ENCODE data around the gene BRD7. TPM values are rescaled to one million over a fixed set of nuclear protein-coding genes. Genes with fewer than 3 reads are reported as not detected.

The BRD7 gene
- total and polyA plus RNA-seq, 2 of the 13 experiments (the other 11 are each of a cell fraction or from before 2014, with no cell fraction given): 82.3 to 149 TPM

- TF ChIP-seq TFDP2 (CRISPR knock-in tag; IDR thresholded peaks at IDR 0.05) (0 out of 2 replicates have a peak, but pooled peaks have one; percentile 45), ZNF556 (CRISPR knock-in tag; IDR thresholded peaks at IDR 0.05; ENCODE audit: borderline replicate concordance) (peak; percentile 41; the same call in 1 of the 2 replicates), HNRNPK (IDR thresholded peaks at IDR 0.05; ENCODE audit: low read depth, low read length, poor library complexity, severe bottlenecking) (no peak), ZNF83 (CRISPR knock-in tag; IDR thresholded peaks at IDR 0.05; ENCODE audit: borderline replicate concordance) (no peak), GATAD1 (CRISPR knock-in tag; IDR thresholded peaks at IDR 0.05) (no peak), TRAFD1 (CRISPR knock-in tag; IDR thresholded peaks at IDR 0.05; ENCODE audit: borderline replicate concordance) (no peak), ASH2L (IDR thresholded peaks at IDR 0.05; ENCODE audit: insufficient read length, low read depth, low read length) (no peak), ZNF605 (CRISPR knock-in tag; IDR thresholded peaks at IDR 0.05) (peak; percentile 21; the same call in 1 of the 2 replicates), ZBTB7B (CRISPR knock-in tag; IDR thresholded peaks at IDR 0.05) (peak; percentile 99), ZFP41 (CRISPR knock-in tag; IDR thresholded peaks at IDR 0.05; ENCODE audit: borderline replicate concordance) (no peak), HINFP (CRISPR knock-in tag; IDR thresholded peaks at IDR 0.05; ENCODE audit: low read depth) (no peak), NCOA5 (CRISPR knock-in tag; IDR thresholded peaks at IDR 0.05) (no peak), ZNF260 (CRISPR knock-in tag; IDR thresholded peaks at IDR 0.05; ENCODE audit: borderline replicate concordance, low read depth) (no peak), NFKB2 (CRISPR knock-in tag; IDR thresholded peaks at IDR 0.05; ENCODE audit: borderline replicate concordance) (no peak), SRSF1 (optimal IDR thresholded peaks at IDR 0.05; ENCODE audit: low read depth, low read length) (no peak), MZF1 (CRISPR knock-in tag; IDR thresholded peaks at IDR 0.05; ENCODE audit: borderline replicate concordance) (no peak), ZNF678 (CRISPR knock-in tag; IDR thresholded peaks at IDR 0.05) (no peak), NPAS2 (CRISPR knock-in tag; IDR thresholded peaks at IDR 0.05; ENCODE audit: borderline replicate concordance) (no peak), PATZ1 (CRISPR knock-in tag; IDR thresholded peaks at IDR 0.05) (peak; percentile 95), ZMYM2 (CRISPR knock-in tag; IDR thresholded peaks at IDR 0.05) (no peak), GZF1 (CRISPR knock-in tag; IDR thresholded peaks at IDR 0.05) (no peak), SMYD3 (CRISPR knock-in tag; IDR thresholded peaks at IDR 0.05) (no peak), SETDB1 (CRISPR knock-in tag; IDR thresholded peaks at IDR 0.05; ENCODE audit: borderline replicate concordance) (no peak)
These were observed 76.8 kb downstream of the BRD7 start (continued) for GRCh38 chr16:50291719-50292565.

Measured in HepG2 (cell line).